ENCODE data around the gene TOR1B. TPM values are rescaled to one million over a fixed set of nuclear protein-coding genes. Genes with fewer than 3 reads are reported as not detected.

Gene TOR1B
- polyA plus RNA-seq, 2 donors: 8.8 to 9.7 TPM

GRCh38 chr9:129835860-129836223 lies 32.9 kb downstream of the TOR1B start:
- Histone ChIP-seq H3K36me3 (ENCODE audit: control insufficient read depth in 2 of 2, insufficient read depth in 2 of 2, low read length in 1 of 2) (no peaks in the 10 kb centered on the region), H3K4me1 (ENCODE audit: control insufficient read depth in 2 of 2, insufficient read depth in 2 of 2, low read length in 1 of 2) (peaks cover 3 to 10% of the 10 kb centered on the region in 2 donors), H3K27me3 (ENCODE audit: control insufficient read depth in 1 of 2, insufficient read depth in 2 of 2, low read length in 2 of 2) (no peaks in the 10 kb centered on the region), H3K4me3 (ENCODE audit: low read depth in 1 of 2, low read length in 2 of 2) (peak overlapping the region; percentile 83 to 92), H3K9me3 (ENCODE audit: control insufficient read depth in 2 of 2, insufficient read depth in 1 of 2, low read depth in 1 of 2, low read length in 1 of 2) (no peaks in the 10 kb centered on the region), H3K27ac (ENCODE audit: low read depth in 2 of 2, low read length in 1 of 2) (peak overlapping the region; percentile 83 to 91)
- WGBS, 2 donors: 0% methylated on average over 19 of the region's 19 CpGs

- Histone ChIP-seq H3K27me3 (ENCODE audit: control insufficient read depth in 1 of 2, insufficient read depth in 2 of 2, low read length in 2 of 2) (no peaks in the 10 kb centered on the region), H3K36me3 (ENCODE audit: control insufficient read depth in 2 of 2, insufficient read depth in 2 of 2, low read length in 1 of 2) (no peaks in the 10 kb centered on the region), H3K9me3 (ENCODE audit: control insufficient read depth in 2 of 2, insufficient read depth in 1 of 2, low read depth in 1 of 2, low read length in 1 of 2) (no peaks in the 10 kb centered on the region), H3K4me3 (ENCODE audit: low read depth in 1 of 2, low read length in 2 of 2) (peak overlapping the region in 1 of 2 donors; percentile 83), H3K4me1 (ENCODE audit: control insufficient read depth in 2 of 2, insufficient read depth in 2 of 2, low read length in 1 of 2) (peaks cover 3 to 10% of the 10 kb centered on the region in 2 donors), H3K27ac (ENCODE audit: low read depth in 2 of 2, low read length in 1 of 2) (no peak overlapping the region)
- WGBS, 2 donors: 28 to 31% methylated on average over 16 of the region's 16 CpGs
Observed at GRCh38 chr9:129836311-129837007, 33.5 kb downstream of the TOR1B start.

GRCh38 chr9:129838707-129839259 lies 35.8 kb downstream of the TOR1B start:
- H3K27ac ChIP-seq (ENCODE audit: low read depth in 2 of 2, low read length in 1 of 2): no peak overlapping the region
- H3K27me3 ChIP-seq (ENCODE audit: control insufficient read depth in 1 of 2, insufficient read depth in 2 of 2, low read length in 2 of 2): no peaks in the 10 kb centered on the region
- H3K9me3 ChIP-seq (ENCODE audit: control insufficient read depth in 2 of 2, insufficient read depth in 1 of 2, low read depth in 1 of 2, low read length in 1 of 2): no peaks in the 10 kb centered on the region
- 74 to 80% methylated on average over 12 of the region's 12 CpGs for WGBS, 2 donors
- H3K36me3 ChIP-seq (ENCODE audit: control insufficient read depth in 2 of 2, insufficient read depth in 2 of 2, low read length in 1 of 2): no peaks in the 10 kb centered on the region
- H3K4me1 ChIP-seq (ENCODE audit: control insufficient read depth in 2 of 2, insufficient read depth in 2 of 2, low read length in 1 of 2): peaks cover 3 to 10% of the 10 kb centered on the region in 2 donors
- H3K4me3 ChIP-seq (ENCODE audit: low read depth in 1 of 2, low read length in 2 of 2): no peak overlapping the region

GRCh38 chr9:129839324-129840023 lies 36.5 kb downstream of the TOR1B start:
- 64 to 75% methylated on average over 10 of the region's 10 CpGs for WGBS, 2 donors
- Histone ChIP-seq H3K36me3 (ENCODE audit: control insufficient read depth in 2 of 2, insufficient read depth in 2 of 2, low read length in 1 of 2) (no peaks in the 10 kb centered on the region), H3K4me3 (ENCODE audit: low read depth in 1 of 2, low read length in 2 of 2) (no peak overlapping the region), H3K9me3 (ENCODE audit: control insufficient read depth in 2 of 2, insufficient read depth in 1 of 2, low read depth in 1 of 2, low read length in 1 of 2) (no peaks in the 10 kb centered on the region), H3K4me1 (ENCODE audit: control insufficient read depth in 2 of 2, insufficient read depth in 2 of 2, low read length in 1 of 2) (peaks cover 3 to 10% of the 10 kb centered on the region in 2 donors), H3K27ac (ENCODE audit: low read depth in 2 of 2, low read length in 1 of 2) (no peak overlapping the region), H3K27me3 (ENCODE audit: control insufficient read depth in 1 of 2, insufficient read depth in 2 of 2, low read length in 2 of 2) (no peaks in the 10 kb centered on the region)

GRCh38 chr9:129840034-129840433 lies 37.0 kb downstream of the TOR1B start:
- Histone ChIP-seq H3K27ac (ENCODE audit: low read depth in 2 of 2, low read length in 1 of 2) (no peak overlapping the region), H3K4me3 (ENCODE audit: low read depth in 1 of 2, low read length in 2 of 2) (no peak overlapping the region), H3K9me3 (ENCODE audit: control insufficient read depth in 2 of 2, insufficient read depth in 1 of 2, low read depth in 1 of 2, low read length in 1 of 2) (no peaks in the 10 kb centered on the region), H3K27me3 (ENCODE audit: control insufficient read depth in 1 of 2, insufficient read depth in 2 of 2, low read length in 2 of 2) (no peaks in the 10 kb centered on the region), H3K36me3 (ENCODE audit: control insufficient read depth in 2 of 2, insufficient read depth in 2 of 2, low read length in 1 of 2) (no peaks in the 10 kb centered on the region), H3K4me1 (ENCODE audit: control insufficient read depth in 2 of 2, insufficient read depth in 2 of 2, low read length in 1 of 2) (peaks cover 3 to 10% of the 10 kb centered on the region in 2 donors)
- WGBS, 2 donors: 81 to 85% methylated on average over 8 of the region's 8 CpGs

GRCh38 chr9:129841071-129841470 lies 38.1 kb downstream of the TOR1B start:
- H3K27ac ChIP-seq (ENCODE audit: low read depth in 2 of 2, low read length in 1 of 2): no peak overlapping the region
- H3K27me3 ChIP-seq (ENCODE audit: control insufficient read depth in 1 of 2, insufficient read depth in 2 of 2, low read length in 2 of 2): no peaks in the 10 kb centered on the region
- peaks cover 3 to 10% of the 10 kb centered on the region in 2 donors for H3K4me1 ChIP-seq (ENCODE audit: control insufficient read depth in 2 of 2, insufficient read depth in 2 of 2, low read length in 1 of 2)
- WGBS, 2 donors: 74 to 78% methylated on average over 4 of the region's 4 CpGs
- no peak overlapping the region for H3K4me3 ChIP-seq (ENCODE audit: low read depth in 1 of 2, low read length in 2 of 2)
- H3K36me3 ChIP-seq (ENCODE audit: control insufficient read depth in 2 of 2, insufficient read depth in 2 of 2, low read length in 1 of 2): no peaks in the 10 kb centered on the region
- H3K9me3 ChIP-seq (ENCODE audit: control insufficient read depth in 2 of 2, insufficient read depth in 1 of 2, low read depth in 1 of 2, low read length in 1 of 2): no peaks in the 10 kb centered on the region

- WGBS, 2 donors: 51 to 77% methylated on average over 2 of the region's 2 CpGs
Observed at GRCh38 chr9:129845373-129845772, 42.4 kb downstream of the TOR1B start.

GRCh38 chr9:129848712-129849441 lies 45.9 kb downstream of the TOR1B start:
- H3K27ac ChIP-seq (ENCODE audit: low read depth in 2 of 2, low read length in 1 of 2): no peak overlapping the region
- WGBS, 2 donors: 59 to 61% methylated on average over 4 of the region's 4 CpGs
- H3K4me1 ChIP-seq (ENCODE audit: control insufficient read depth in 2 of 2, insufficient read depth in 2 of 2, low read length in 1 of 2): peaks cover 0 to 9% of the 10 kb centered on the region in 2 donors
- H3K9me3 ChIP-seq (ENCODE audit: control insufficient read depth in 2 of 2, insufficient read depth in 1 of 2, low read depth in 1 of 2, low read length in 1 of 2): no peaks in the 10 kb centered on the region
- H3K27me3 ChIP-seq (ENCODE audit: control insufficient read depth in 1 of 2, insufficient read depth in 2 of 2, low read length in 2 of 2): no peaks in the 10 kb centered on the region
- H3K36me3 ChIP-seq (ENCODE audit: control insufficient read depth in 2 of 2, insufficient read depth in 2 of 2, low read length in 1 of 2): peaks cover 0 to 8% of the 10 kb centered on the region in 2 donors
- H3K4me3 ChIP-seq (ENCODE audit: low read depth in 1 of 2, low read length in 2 of 2): no peak overlapping the region

More at GRCh38 chr9:129845373-129845772, 42.4 kb downstream of the TOR1B start:
- Histone ChIP-seq H3K27me3 (ENCODE audit: control insufficient read depth in 1 of 2, insufficient read depth in 2 of 2, low read length in 2 of 2) (no peaks in the 10 kb centered on the region), H3K9me3 (ENCODE audit: control insufficient read depth in 2 of 2, insufficient read depth in 1 of 2, low read depth in 1 of 2, low read length in 1 of 2) (no peaks in the 10 kb centered on the region), H3K36me3 (ENCODE audit: control insufficient read depth in 2 of 2, insufficient read depth in 2 of 2, low read length in 1 of 2) (no peaks in the 10 kb centered on the region), H3K4me3 (ENCODE audit: low read depth in 1 of 2, low read length in 2 of 2) (no peak overlapping the region), H3K4me1 (ENCODE audit: control insufficient read depth in 2 of 2, insufficient read depth in 2 of 2, low read length in 1 of 2) (no peaks in the 10 kb centered on the region), H3K27ac (ENCODE audit: low read depth in 2 of 2, low read length in 1 of 2) (peak overlapping the region in 1 of 2 donors; percentile 17)

- 86 to 91% methylated on average over 6 of the region's 6 CpGs for WGBS, 2 donors
- Histone ChIP-seq H3K27ac (ENCODE audit: low read depth in 2 of 2, low read length in 1 of 2) (peak overlapping the region in 1 of 2 donors; percentile 66), H3K36me3 (ENCODE audit: control insufficient read depth in 2 of 2, insufficient read depth in 2 of 2, low read length in 1 of 2) (peaks cover 3 to 12% of the 10 kb centered on the region in 2 donors), H3K9me3 (ENCODE audit: control insufficient read depth in 2 of 2, insufficient read depth in 1 of 2, low read depth in 1 of 2, low read length in 1 of 2) (no peaks in the 10 kb centered on the region), H3K27me3 (ENCODE audit: control insufficient read depth in 1 of 2, insufficient read depth in 2 of 2, low read length in 2 of 2) (no peaks in the 10 kb centered on the region), H3K4me3 (ENCODE audit: low read depth in 1 of 2, low read length in 2 of 2) (no peak overlapping the region), H3K4me1 (ENCODE audit: control insufficient read depth in 2 of 2, insufficient read depth in 2 of 2, low read length in 1 of 2) (peaks cover 0 to 12% of the 10 kb centered on the region in 2 donors)
Observed at GRCh38 chr9:129849901-129850300, 46.9 kb downstream of the TOR1B start.

Measured in esophagus (tissue), 2 donors.